CD4-positive, alpha-beta T cell treated with Interleukin-15 for 1 hour (primary cell): ENCODE measurements around the gene SBK1.
A peak's percentile ranks its signal among the peaks of the same experiment; 100 is the strongest.
"Not testable (repeated sequence)": the region's sequence is repeated elsewhere in the genome, so short reads cannot be mapped to it uniquely, and the experiment has no call there.

Source experiments
- DNase-seq: peaks from one replicate; pipeline ENCODE4 v3.0.0-alpha.2; 2020

Gene SBK1

DNA sequence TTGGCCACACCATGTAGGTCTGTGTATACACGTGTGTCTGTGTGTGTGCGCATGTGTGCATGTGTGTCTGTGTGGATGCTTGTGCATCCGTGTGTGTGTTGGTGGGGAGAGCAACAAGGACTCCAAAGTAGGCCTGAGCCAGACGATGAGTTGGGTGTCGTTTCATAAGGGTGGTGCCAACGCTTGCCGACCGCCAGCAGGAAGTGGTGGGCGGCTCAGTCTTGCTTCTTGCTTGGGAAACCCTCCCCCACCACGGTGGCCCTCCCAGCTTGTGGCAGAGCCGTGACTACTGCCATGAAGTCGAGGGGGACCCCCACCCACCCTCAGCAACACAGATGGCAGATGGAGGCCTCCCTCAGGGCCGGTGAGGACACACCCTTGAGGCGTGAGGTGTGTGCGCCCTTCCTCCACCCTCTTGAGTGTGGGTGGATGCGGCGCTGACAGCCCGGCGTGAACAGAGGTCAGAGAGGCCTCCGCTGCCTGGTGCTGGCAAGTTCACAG, 17.5 kb downstream of the SBK1 start:
- DNase-seq: peak; percentile 90

DNA sequence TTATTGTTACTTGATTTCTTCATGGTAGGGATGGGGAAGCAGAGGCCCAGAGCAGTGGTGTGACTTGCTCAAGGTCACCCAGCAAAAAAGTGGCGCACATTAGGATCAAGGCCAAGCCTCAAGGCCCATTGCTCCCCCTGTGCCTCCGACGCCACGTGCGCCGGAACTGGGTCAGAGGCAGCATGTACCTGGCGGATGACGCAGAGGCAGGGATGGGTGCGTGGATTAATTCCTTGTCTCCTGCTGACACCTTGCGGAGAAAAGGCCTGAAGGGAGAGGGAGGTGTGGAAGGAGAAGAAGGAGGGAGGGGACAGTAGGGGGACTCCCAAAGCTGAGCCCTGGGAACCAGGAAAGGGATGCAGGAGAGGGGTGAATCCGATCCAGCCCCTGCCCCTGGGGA, 18.5 kb downstream of the SBK1 start:
- DNase-seq: no peak

DNA sequence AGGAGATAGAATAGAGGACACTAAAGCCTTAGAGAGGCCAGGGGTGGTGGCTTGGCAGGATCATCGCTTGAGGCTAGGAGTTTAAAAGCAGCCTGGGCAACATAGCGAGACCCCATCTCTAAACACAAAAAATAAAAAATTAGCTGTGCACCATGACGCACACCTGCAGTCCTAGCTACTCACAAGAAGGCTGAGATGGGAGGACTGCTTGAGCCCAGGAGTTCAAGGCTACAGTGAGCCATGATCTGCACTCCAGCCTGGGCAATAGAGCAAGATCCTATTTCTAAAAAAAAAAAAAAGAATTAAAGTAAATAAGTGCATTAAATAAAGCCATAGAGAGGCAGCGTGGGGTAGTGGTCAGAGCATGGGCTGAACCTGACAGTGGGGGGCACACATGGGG, 19.1 kb downstream of the SBK1 start:
- DNase-seq: no peak

DNA sequence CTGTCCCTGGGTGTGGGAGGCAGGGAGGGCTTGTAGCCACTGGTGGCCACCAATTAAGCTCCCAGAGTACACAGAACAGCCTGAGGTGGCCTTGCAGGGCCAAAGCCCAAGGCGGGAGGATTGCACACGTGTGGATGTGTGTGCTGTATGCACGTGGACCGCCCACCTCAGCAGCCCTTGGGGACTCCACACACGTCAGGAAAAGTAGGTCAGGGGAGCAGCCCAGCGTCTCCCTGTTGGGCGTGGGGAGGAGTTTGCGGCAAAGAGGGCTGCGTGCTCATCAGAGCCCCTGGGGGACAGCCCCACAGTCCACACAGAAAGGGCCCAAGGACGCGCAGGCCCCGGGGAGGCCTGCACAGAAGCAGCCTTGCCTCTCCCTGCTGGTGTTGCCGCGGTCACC, 19.6 kb downstream of the SBK1 start:
- peak; percentile 37 for DNase-seq

DNA sequence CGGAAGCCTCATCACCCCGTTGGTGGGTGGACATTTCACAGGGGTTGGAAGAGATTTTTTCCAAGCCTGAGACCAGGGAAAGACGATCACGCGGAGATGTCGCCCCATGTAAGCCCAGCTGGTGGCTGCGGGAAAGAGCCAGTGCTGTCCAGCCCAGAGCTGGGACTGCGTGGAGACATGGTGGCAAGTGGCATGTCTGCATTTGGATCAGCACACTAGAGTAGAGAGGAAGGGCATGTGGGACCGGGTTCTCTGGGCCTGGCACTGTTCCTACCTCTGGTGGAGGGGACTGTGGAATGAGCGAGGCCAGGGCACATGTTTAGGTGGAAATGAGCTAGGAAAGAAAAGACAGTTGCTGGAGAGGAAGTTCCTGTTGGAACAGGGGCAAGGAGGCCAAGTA, 20.0 kb downstream of the SBK1 start:
- DNase-seq: no peak

DNA sequence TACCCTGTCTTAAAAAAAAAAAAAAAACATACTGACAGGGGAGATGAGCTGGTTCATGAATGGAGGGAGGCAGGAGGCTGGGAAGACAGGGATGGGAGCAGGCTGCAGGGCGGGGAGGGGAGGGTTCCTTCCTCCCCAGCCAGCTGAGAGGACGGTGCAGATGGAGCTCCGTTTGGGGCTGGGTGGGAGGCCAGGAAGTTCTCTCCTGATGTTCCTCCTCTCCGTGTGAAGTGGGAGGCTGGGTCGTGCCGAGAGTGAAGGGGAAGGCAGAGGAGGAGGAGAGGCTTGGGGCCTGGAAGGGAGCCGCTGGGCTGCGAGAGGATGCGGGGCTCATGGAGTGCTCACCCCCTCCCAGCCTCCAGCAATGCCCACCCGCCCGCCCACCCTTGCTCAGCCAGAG, 21.3 kb downstream of the SBK1 start:
- no peak for DNase-seq

DNA sequence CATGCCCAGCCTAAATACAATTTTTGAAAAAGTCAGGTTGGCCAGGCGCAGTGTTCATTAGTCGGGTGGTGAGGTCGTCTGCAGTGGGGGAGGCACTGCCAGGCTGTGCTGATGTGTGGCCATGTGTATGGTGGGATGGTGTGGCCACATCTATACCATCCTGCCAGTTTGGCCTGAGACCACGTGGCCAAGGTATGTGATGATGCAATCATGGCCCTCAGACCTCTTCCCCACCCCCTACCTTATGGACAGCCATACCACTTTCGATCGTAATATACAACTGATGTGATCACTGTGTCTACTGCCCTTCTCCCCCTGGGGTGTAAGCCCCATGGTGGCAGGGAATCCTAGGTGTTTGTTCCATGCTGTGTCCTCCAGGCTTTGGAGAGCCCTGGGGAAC, 23.7 kb downstream of the SBK1 start:
- no peak for DNase-seq

DNA sequence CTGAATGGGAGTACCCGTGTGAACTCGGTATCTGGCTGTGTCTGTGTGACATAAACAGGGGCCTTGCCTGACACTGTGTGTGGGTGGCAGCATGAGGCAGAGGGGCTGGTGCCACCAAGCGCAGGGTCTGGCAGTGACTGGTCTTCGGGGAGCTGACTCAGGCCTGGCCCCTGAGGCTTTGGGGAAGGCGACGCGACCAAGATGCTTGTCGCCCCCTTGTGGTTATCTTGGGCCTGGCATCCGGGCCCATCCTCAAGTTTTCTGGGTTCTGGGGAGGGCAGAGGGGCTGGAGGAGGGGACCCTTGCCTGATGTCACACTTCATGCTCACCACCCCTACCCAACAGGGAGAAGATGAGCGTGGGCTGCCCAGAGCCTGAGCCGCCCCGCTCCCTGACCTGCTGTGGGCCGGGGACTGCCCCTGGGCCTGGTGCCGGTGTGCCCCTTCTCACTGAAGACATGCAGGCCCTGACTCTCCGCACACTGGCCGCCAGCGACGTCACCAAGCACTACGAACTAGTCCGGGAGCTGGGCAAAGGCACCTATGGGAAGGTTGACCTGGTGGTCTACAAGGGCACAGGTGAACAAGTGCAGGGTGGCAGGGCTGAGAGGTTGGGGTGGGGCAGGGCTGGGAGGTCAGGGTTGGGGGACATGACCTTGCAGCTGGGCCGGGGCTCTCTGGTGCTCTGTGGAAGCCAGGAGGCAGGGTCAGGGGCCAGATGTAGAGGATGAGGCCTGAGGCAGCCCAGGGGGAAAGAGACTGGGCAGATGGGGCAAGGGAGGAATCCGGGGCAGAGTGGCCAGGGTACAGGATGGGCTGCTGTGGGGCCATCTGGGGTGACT, 24.9 kb downstream of the SBK1 start:
- peak; percentile 70 for DNase-seq

DNA sequence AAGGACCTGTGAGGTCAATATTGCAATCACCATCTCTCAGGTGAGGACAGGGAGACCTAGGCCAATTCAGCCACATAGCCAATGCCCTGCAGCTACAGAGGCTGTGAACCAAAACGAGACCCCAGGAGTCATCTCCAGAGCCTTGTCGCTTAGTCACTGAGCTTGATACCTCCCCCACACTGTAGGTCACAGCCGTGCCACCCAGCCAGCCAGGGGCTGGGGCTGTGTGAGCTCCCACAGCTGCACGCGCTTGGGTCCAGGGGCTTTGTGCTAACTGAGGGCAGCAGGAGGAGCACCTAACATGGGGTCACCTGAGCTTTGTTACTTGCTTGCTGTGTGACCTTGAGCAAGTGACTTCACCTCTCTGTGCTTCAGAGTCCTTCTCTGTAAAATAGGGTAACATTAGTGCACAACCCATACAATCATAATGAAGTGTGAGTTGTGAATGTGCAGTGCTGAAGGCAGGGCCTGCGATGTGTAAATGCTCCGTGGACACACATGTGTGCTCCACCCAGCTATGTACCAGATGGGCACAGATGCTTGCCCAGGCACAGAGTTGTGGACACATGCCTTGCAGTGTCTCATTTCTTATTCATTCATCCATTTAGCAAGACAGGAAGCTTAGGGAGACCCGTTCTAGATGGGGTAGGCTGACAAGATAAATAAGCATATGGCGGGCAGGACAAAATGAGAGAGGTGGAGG, 25.9 kb downstream of the SBK1 start:
- no peak for DNase-seq

DNA sequence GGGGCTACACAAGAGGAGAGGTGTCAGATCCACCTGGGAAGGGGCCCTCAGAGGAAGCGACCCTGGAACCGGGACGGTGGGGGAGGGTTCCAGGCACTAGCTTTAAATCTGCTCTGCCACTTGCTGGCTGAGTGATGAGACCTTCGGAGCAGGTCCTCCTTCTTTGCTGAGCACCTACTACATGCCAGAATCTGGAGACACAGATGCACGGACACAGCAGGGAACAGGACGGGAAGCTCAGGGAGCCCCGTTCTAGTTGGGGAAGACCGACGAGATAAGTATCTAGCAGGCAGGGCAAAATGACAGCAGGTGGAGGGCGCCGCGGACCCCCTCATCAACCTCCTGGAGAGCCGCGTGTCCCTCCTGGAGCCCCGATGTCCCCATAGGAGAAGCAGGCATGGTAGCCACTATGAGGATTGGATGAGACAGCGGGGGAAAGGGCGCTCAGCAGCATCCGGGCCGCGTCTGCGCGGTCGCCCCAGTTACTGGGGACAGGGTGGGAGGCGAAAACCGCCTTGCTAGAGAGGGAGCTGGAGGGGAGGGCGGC, 27.2 kb downstream of the SBK1 start:
- no peak for DNase-seq

DNA sequence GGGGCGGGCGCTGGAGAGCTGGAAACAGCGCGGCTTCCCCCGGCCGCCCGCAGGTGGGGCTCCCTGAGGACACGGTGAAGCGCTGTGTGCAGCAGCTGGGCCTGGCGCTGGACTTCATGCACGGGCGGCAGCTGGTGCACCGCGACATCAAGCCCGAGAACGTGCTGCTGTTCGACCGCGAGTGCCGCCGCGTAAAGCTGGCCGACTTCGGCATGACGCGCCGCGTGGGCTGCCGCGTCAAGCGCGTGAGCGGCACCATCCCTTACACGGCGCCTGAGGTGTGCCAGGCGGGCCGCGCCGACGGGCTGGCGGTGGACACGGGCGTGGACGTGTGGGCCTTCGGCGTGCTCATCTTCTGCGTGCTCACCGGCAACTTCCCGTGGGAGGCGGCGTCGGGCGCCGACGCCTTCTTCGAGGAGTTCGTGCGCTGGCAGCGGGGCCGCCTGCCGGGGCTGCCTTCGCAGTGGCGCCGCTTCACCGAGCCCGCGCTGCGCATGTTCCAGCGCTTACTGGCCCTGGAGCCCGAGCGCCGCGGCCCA, 27.8 kb downstream of the SBK1 start:
- no peak for DNase-seq

DNA sequence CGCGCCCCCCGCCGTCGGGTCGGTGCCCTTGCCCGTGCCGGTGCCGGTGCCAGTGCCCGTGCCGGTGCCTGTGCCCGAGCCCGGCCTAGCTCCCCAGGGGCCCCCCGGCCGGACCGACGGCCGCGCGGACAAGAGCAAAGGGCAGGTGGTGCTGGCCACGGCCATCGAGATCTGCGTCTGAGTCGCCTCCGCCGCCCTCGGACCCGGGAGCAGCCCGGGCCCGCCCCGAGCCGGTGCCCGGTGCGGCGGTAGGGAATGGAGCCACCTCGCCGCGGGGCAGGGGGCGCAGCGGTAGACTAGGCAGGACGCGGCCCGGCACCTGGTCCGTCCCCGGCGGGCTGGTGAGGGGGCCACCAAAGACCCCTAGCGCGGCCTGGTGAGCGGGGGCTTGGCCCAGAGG, 28.4 kb downstream of the SBK1 start:
- DNase-seq: no peak

DNA sequence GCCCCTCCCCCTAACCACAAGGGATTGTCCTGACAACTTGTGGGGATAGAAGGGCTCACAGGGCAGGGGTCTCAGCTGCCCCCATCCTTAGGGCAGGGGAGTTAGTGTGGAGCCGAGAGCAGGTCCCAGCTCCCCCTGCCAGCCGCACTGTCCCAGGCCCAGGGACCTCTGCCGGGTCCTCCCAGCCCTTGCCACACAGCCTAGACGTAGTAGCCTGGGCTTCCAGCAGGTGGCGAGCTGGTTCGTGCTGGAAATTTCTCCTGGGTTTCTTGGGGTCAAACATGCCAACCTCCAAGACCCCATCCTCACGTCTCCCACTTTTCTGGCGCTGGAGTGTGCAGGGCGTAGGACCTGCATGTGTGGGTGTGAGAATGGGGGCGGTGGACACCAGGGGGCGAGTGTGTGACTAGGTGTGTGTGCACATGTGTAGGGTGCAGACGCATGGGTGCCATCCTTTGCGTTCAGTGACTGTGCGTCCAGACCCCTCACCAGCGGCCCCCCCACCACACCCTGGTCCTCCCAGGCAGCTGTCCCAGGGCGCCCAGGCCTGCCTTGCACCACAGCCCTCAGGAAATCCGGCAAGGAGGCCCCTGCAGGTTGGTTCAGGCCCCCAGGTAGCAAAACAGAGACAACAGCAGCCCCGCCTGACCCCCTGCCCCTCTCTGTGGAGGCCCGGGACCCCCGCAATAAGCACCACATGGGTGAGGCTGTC, 29.5 kb downstream of the SBK1 start:
- no peak for DNase-seq

DNA sequence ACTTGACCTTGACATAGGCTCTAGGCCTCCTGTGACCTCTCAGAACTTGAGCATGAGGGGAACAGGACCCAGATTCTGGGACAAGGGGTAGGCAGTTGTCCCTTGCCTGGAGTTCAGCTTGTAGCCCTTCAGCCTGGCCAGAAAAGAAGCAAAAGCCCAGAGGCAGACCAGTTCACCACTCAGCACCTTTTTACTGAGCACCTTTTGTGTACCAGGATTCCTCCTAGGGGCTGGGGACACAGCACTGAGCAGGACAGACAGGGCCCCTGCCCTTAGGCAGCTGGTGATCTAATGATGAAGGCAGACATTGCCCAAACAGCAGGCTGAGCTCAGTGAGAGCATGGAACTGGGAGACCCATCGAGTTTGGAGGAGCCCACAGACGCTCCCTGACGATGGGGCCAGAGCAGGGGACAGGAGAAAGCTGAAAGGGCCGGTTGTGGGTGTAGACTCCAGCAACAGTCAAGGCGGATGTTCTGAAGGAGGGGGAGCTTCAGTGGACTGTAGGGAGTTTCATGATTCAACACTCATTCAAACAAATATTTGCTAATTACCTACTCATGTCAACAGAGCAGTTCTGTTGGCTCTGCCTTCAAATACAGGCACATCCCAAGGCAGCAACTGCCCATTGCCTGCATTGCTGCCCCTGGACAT, 32.0 kb downstream of the SBK1 start:
- DNase-seq: no peak

DNA sequence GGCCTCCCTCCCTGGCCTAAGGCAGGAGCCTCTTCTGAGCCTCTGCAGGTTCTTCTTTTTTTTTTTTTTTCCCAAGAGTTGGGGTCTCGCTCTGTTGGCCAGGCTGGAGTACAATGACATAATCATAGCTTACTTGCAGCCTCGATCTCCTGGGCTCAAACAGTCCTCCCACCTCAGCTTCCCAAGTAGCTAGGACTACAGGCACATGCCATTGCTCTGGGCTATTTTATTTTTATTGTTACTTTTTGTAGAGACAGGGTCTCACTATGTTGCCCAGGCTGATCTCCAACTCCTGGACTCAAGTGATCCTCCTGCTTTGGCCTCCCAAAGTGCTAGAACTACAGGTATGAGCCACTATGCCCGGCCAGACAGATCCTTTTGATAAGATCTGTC, 32.6 kb downstream of the SBK1 start:
- no peak for DNase-seq

DNA sequence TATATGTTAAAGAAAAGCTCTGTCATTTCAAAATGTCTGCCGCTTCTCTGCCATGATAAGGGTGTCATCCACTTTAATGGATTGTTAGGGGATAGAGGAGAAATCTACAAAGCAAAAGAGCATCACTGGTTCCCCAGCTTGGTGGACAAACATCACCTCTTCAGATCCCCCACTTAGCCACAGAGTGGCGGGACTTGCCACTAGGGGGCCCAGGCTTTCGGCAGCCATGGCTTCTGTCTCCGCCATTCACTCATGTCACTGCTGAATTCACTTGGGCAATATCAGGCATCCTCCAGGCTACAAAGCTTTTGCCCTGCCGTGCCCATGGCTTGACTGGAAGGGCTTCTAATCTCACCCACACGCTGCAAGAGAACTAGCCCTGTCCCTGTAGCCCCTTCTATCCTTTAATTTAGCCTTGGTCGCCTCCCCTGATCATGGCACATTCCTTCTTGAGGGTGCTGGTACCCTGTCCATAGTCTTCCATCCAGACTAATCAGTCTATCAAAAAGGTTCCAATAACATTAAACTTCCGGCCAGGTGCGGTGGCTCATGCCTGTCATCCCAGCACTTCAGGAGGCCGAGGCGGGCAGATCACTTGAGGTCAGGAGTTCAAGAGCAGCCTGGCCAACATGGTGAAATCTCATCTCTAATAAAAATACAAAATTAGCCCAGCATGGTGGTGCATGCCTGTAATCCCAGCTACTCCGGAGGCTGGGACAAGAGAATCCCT, 34.7 kb downstream of the SBK1 start:
- peak; percentile 65 for DNase-seq

DNA sequence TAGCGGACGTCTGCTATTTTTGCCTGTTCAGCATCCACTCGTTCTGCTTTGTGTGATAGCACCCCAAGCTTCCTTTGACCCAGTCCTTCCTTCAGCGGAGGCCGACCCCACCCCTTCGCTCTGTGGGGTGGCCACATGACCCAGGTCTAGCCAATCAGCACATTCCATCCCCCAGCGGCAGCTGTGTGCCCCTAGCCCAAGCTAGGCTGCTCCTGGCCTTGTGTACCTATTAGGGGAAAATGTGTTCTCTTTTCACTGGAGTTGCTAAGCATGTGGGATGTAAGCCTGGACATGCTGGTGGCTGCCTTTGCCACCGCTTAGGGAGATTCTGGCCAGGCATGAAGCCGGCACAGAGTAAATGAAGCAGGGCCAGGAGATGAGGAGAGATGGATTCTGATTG, 37.9 kb downstream of the SBK1 start:
- DNase-seq: not testable (repeated sequence)

DNA sequence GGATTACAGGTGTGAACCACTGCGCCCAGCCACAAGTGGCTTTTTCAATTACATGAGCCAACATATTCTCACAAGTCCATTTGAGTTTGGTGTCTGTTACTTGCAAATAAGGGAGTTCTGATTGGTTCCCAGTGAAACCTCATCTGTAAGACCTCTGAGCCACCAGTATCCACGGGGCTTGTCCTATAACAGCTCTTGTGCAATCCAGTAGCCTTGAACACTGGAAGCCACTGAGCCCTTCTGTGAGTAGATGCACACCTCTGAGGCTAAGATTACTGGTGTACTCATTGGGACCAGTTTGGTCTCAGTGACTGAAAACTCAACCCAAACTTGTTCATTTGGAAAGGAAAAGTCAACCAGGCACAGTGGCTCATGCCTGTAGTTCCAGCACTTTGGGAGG, 38.7 kb downstream of the SBK1 start:
- DNase-seq: not testable (repeated sequence)

DNA sequence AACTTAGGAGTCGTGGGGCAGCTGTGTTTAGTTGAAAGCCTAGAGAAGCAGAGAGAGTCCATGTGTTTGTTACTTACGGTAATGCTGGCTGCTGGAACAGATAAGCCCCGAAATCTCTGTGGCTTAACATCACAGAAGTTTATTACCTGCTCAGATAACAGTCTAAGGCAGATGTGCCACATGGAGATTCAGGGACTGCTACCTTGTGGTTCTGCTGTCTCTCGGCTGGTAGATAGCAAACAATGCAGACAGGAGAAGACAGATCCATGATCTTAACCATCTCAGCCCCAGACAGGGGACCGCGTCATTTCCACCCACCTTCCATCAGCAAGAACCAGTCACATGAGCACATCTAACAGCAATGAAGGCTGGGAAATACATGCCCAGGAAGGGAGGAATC, 40.3 kb downstream of the SBK1 start:
- not testable (repeated sequence) for DNase-seq

DNA sequence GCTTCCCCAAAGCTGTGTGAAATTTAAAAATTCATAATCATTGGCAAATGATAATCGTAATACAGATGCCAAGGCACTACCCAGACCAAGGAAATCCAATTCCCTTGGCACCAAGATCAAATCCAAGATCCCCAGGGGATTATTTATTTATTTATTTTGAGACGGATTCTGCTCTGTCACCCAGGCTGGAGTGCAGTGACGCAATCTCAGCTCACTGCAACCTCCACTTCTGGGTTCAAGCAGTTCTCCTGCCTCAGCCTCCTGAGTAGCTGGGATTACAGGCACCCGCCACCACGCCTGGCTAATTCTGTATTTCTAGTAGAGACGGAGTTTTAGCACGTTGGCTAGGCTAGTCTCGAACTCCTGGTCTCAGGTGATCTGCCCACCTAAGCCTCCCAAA, 43.4 kb downstream of the SBK1 start:
- DNase-seq: not testable (repeated sequence)

DNA sequence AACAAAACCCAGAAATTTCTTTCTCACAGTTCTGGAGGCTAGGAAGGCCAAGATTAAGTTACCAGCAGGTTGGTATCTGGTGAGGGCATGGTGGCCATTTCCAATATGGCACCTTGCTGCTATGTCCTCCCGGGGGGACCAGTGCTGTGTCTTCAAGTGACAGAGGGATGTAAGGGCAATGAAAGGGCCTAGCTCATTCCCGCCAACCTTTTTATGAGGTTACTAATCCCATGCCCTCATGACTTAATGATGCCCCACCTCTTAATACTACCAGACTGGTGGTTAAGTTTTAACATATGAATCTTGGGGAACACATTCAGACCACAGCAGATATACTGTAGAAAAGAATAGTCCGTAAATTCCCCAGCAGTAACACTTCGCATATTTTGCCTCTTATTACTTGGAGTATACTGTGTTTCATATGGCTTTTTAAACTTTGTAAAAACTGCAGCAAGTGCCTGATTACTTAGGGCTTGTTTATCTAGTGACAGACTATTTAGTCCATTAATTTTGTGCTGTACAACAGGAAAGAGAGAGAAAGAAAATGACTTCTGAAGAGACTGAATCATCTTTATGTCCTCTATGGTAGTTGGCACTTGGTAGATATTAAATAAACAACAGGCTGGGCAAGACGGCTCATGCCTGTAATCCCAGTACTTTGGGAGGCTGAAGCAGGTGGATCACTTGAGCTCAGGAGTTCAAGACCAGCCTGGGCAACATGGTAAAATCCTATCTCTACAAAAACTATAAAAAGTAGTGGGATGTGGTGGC, 44.8 kb downstream of the SBK1 start:
- DNase-seq: not testable (repeated sequence)
